CD4-positive, alpha-beta T cell treated with Interleukin-1 beta for 1 hour (primary cell): ENCODE results near the gene TBC1D5.
"Not testable (repeated sequence)": the region's sequence is repeated elsewhere in the genome, so short reads cannot be mapped to it uniquely, and the experiment has no call there.

Source experiments
- DNase-seq, 2 donors: peaks; one replicate each; pipeline ENCODE4 v3.0.0-alpha.2; 2020 to 2022

TBC1D5 gene

GRCh38 chr3:17747890-17748247 is 5.4 kb upstream of the TBC1D5 start:
- DNase-seq, result no peak

GRCh38 chr3:17747174-17747889 is 4.9 kb upstream of the TBC1D5 start:
- DNase-seq, result no peak

- DNase-seq, result no peak
Measured at GRCh38 chr3:17745894-17746293, 3.5 kb upstream of the TBC1D5 start.

- DNase-seq, result no peak
Measured at GRCh38 chr3:17745301-17745700, 2.9 kb upstream of the TBC1D5 start.

GRCh38 chr3:17744693-17745092 is 2.3 kb upstream of the TBC1D5 start:
- no peak for DNase-seq

- no peak for DNase-seq
Measured at GRCh38 chr3:17743658-17743995, 1.2 kb upstream of the TBC1D5 start.

- DNase-seq, result no peak
Measured at GRCh38 chr3:17742880-17743657, 638 bp upstream of the TBC1D5 start.

- no peak for DNase-seq
Measured at GRCh38 chr3:17741621-17742101, 770 bp downstream of the TBC1D5 start.

GRCh38 chr3:17740721-17741141 is 1.7 kb downstream of the TBC1D5 start:
- no peak for DNase-seq

GRCh38 chr3:17738921-17739320 is 3.5 kb downstream of the TBC1D5 start:
- DNase-seq, result no peak

- DNase-seq, result no peak
Measured at GRCh38 chr3:17738219-17738618, 4.2 kb downstream of the TBC1D5 start.

- DNase-seq, result no peak
Measured at GRCh38 chr3:17737591-17737990, 4.8 kb downstream of the TBC1D5 start.

GRCh38 chr3:17735362-17735761 is 7.1 kb downstream of the TBC1D5 start:
- not testable (repeated sequence) for DNase-seq

GRCh38 chr3:17733768-17734167 is 8.7 kb downstream of the TBC1D5 start:
- DNase-seq, result no peak

- no peak for DNase-seq
Measured at GRCh38 chr3:17733215-17733614, 9.2 kb downstream of the TBC1D5 start.

- no peak for DNase-seq
Measured at GRCh38 chr3:17730318-17730967, 12.0 kb downstream of the TBC1D5 start.

- DNase-seq, result no peak
Measured at GRCh38 chr3:17726313-17726712, 16.1 kb downstream of the TBC1D5 start.

- DNase-seq, result not testable (repeated sequence)
Measured at GRCh38 chr3:17725844-17726243, 16.6 kb downstream of the TBC1D5 start.

- no peak for DNase-seq
Measured at GRCh38 chr3:17724948-17725347, 17.5 kb downstream of the TBC1D5 start.

- DNase-seq, result no peak
Measured at GRCh38 chr3:17724122-17724521, 18.3 kb downstream of the TBC1D5 start.

GRCh38 chr3:17717411-17717810 is 25.0 kb downstream of the TBC1D5 start:
- DNase-seq, result no peak

- DNase-seq, result no peak
Measured at GRCh38 chr3:17714473-17714872, 28.0 kb downstream of the TBC1D5 start.

GRCh38 chr3:17709236-17709810 is 33.1 kb downstream of the TBC1D5 start:
- DNase-seq, result no peak
